H1 (cell line): ENCODE results near the gene SH3BP2. TPM values are rescaled to one million over a fixed set of nuclear protein-coding genes. Genes with fewer than 3 reads are reported as not detected.

Experiments
- CTCF ChIA-PET: fragments of 300-600 bp; sonication (Branson Sonifier 250); formaldehyde crosslinking; loops from one replicate; lab custom pipeline; 2021; ENCODE audit not compliant: partially characterized antibody; lab: Charles Lee
- POLR2A ChIA-PET: fragments of 300-600 bp; sonication (Branson Sonifier 250); formaldehyde crosslinking; loops from one replicate; lab custom pipeline; 2021; ENCODE audit warnings: inconsistent platforms; ENCODE audit not compliant: partially characterized antibody; lab: Charles Lee
- DNase-seq, 2 experiments: peaks; one replicate each; pipeline versions ENCODE4 v3.0.0 to v3.0.0-alpha.2; 2010 to 2022; ENCODE audit warnings: low spot score in 2 of 2, low read depth in 1 of 2, mixed read lengths in 1 of 2
- FAIRE-seq: peaks from 2 replicates; lab custom pipeline; 2011; peaks lifted over from hg19 to GRCh38; lab: Jason Lieb, UNC
- H2AFZ ChIP-seq: 2 replicates; pipeline ENCODE4 v1.8.1; 2012; ENCODE audit warnings: low read length, inconsistent platforms
- H2AK5ac ChIP-seq: 2 replicates; pipeline ENCODE4 v1.6.1; 2013; ENCODE audit warnings: low read depth, low read length
- H2BK120ac ChIP-seq: replicated peaks from 2 replicates; pipeline ENCODE3; 2013; ENCODE audit warnings: low read depth, low read length, inconsistent platforms
- H2BK12ac ChIP-seq: 2 replicates; pipeline ENCODE4 v1.6.1; 2013; ENCODE audit warnings: low read depth, low read length
- H2BK15ac ChIP-seq: 2 replicates; pipeline ENCODE4 v1.6.1; 2013; ENCODE audit warnings: low read length
- H2BK20ac ChIP-seq: 2 replicates; pipeline ENCODE4 v1.6.1; 2013; ENCODE audit warnings: low read length
- H2BK5ac ChIP-seq: 2 replicates; pipeline ENCODE4 v1.6.1; 2013; ENCODE audit warnings: low read depth, low read length
- H3K14ac ChIP-seq: 2 replicates; pipeline ENCODE4 v1.6.1; 2013; ENCODE audit warnings: inconsistent platforms; ENCODE audit not compliant: insufficient read length
- H3K18ac ChIP-seq: 2 replicates; pipeline ENCODE4 v1.6.1; 2013; ENCODE audit warnings: low read length; ENCODE audit errors: extremely low read depth
- H3K23ac ChIP-seq: 2 replicates; pipeline ENCODE4 v1.6.1; 2013; ENCODE audit warnings: inconsistent platforms; ENCODE audit not compliant: insufficient read length
- H3K23me2 ChIP-seq: 2 replicates; pipeline ENCODE4 v1.6.1; 2013; ENCODE audit warnings: low read depth, low read length
- H3K27ac ChIP-seq: 2 replicates; pipeline ENCODE4 v1.6.1; 2011; ENCODE audit warnings: low read depth, low read length, inconsistent platforms
- H3K27me3 ChIP-seq, 4 experiments: replicated peaks in 1 of 4; 1 replicate in 1 of 4; 2 replicates in 3 of 4; pipeline versions ENCODE4 v1.6.1 to v1.8.1; 2011 to 2013; ENCODE audit warnings: low read length in 3 of 4, mild to moderate bottlenecking in 3 of 4, inconsistent platforms in 2 of 4, mixed read lengths in 2 of 4, moderate library complexity in 1 of 4; ENCODE audit not compliant: control insufficient read depth in 3 of 4, insufficient read depth in 3 of 4; ENCODE audit errors: extremely low read depth in 1 of 4
- H3K36me3 ChIP-seq, 4 experiments: 2 replicates each; pipeline versions ENCODE4 v1.6.1 to v1.8.1; 2011 to 2013; ENCODE audit warnings: mild to moderate bottlenecking in 4 of 4, low read length in 3 of 4, moderate library complexity in 2 of 4, control low read depth in 1 of 4, inconsistent platforms in 1 of 4; ENCODE audit not compliant: insufficient read depth in 4 of 4, control insufficient read depth in 2 of 4
- H3K4ac ChIP-seq: replicated peaks from 2 replicates; pipeline ENCODE3; 2013; ENCODE audit warnings: low read length, low read depth, mixed read lengths, inconsistent platforms; ENCODE audit not compliant: insufficient read length
- H3K4me1 ChIP-seq, 4 experiments: replicated peaks in 1 of 4; 1 replicate in 1 of 4; 2 replicates in 3 of 4; pipeline versions ENCODE4 v1.6.1 to v1.8.1; 2011 to 2013; ENCODE audit warnings: low read length in 3 of 4, inconsistent platforms in 2 of 4, mixed read lengths in 1 of 4; ENCODE audit not compliant: insufficient read depth in 4 of 4, control insufficient read depth in 3 of 4
- H3K4me2 ChIP-seq, 2 experiments: 2 replicates each; pipeline versions ENCODE4 v1.6.1 to v1.8.1; 2011 to 2013; ENCODE audit warnings: low read depth in 2 of 2, low read length in 2 of 2, control low read depth in 1 of 2, inconsistent platforms in 1 of 2, mild to moderate bottlenecking in 1 of 2; ENCODE audit not compliant: insufficient read depth in 1 of 2
- H3K4me3 ChIP-seq, 4 experiments: fragments of 200-600, 300-600 bp in 1 of 4; sonication (generic), shearing (Covaris generic), sonication (Bioruptor Twin) in 1 of 4; 2 replicates each; pipeline versions ENCODE4 v1.5.1 to v1.8.1; 2011 to 2016; ENCODE audit warnings: low read length in 4 of 4, low read depth in 3 of 4, control low read depth in 2 of 4, inconsistent platforms in 2 of 4, mild to moderate bottlenecking in 2 of 4, mixed read lengths in 1 of 4, moderate library complexity in 1 of 4; ENCODE audit not compliant: insufficient read depth in 2 of 4; ENCODE audit errors: extremely low read depth in 1 of 4
- H3K56ac ChIP-seq: replicated peaks from 2 replicates; pipeline ENCODE3; 2013; ENCODE audit warnings: low read depth, mild to moderate bottlenecking, mixed read lengths, low read length, inconsistent platforms; ENCODE audit not compliant: insufficient read length
- H3K79me1 ChIP-seq: 2 replicates; pipeline ENCODE4 v1.6.1; 2013; ENCODE audit warnings: low read depth, low read length, control low read depth
- H3K79me2 ChIP-seq, 2 experiments: 2 replicates each; pipeline versions ENCODE4 v1.6.1 to v1.8.1; 2012 to 2013; ENCODE audit warnings: low read length in 2 of 2, mild to moderate bottlenecking in 2 of 2, inconsistent platforms in 1 of 2; ENCODE audit not compliant: insufficient read depth in 2 of 2, control insufficient read depth in 1 of 2
- H3K9ac ChIP-seq, 4 experiments: replicated peaks in 1 of 4; 1 replicate in 1 of 4; 2 replicates in 3 of 4; pipeline versions ENCODE4 v1.6.1 to v1.8.1; 2011 to 2013; ENCODE audit warnings: low read depth in 3 of 4, low read length in 3 of 4, control low read depth in 2 of 4, mild to moderate bottlenecking in 2 of 4, moderate library complexity in 2 of 4, inconsistent platforms in 1 of 4; ENCODE audit errors: extremely low read depth in 1 of 4
- H3K9me3 ChIP-seq, 2 experiments: 2 replicates each; pipeline versions ENCODE4 v1.6.1 to v1.8.1; 2012 to 2013; ENCODE audit warnings: mild to moderate bottlenecking in 2 of 2, moderate library complexity in 2 of 2, control low read depth in 1 of 2, inconsistent platforms in 1 of 2, low read depth in 1 of 2, low read length in 1 of 2, mixed read lengths in 1 of 2; ENCODE audit not compliant: insufficient read depth in 2 of 2
- H4K20me1 ChIP-seq, 2 experiments: replicated peaks in 1 of 2; 2 replicates each; pipeline versions ENCODE3 to v1.8.1; 2011 to 2013; ENCODE audit warnings: inconsistent platforms in 2 of 2, low read length in 2 of 2, mild to moderate bottlenecking in 1 of 2; ENCODE audit not compliant: insufficient read depth in 2 of 2, control insufficient read depth in 1 of 2
- H4K5ac ChIP-seq: 2 replicates; pipeline ENCODE4 v1.6.1; 2013; ENCODE audit warnings: low read length, low read depth, mixed read lengths, inconsistent platforms; ENCODE audit not compliant: insufficient read length
- H4K8ac ChIP-seq: 2 replicates; pipeline ENCODE4 v1.8.0; 2013; ENCODE audit warnings: mild to moderate bottlenecking, moderate library complexity, low read length, inconsistent platforms; ENCODE audit not compliant: insufficient read depth; ENCODE audit errors: extremely low read depth
- H4K91ac ChIP-seq: replicated peaks from 2 replicates; pipeline ENCODE3; 2013; ENCODE audit warnings: low read length, mixed read lengths, inconsistent platforms; ENCODE audit not compliant: insufficient read length
- BCL11A ChIP-seq, 2 experiments: IDR thresholded peaks; one replicate each; pipeline ENCODE4 v1.6.1; 2011; ENCODE audit warnings: low read depth in 2 of 2, low read length in 2 of 2, mild to moderate bottlenecking in 2 of 2
- EZH2 ChIP-seq: fragments of 200-600 bp; sonication (generic); IDR thresholded peaks from 2 replicates; pipeline ENCODE4 v1.7.1; 2012; ENCODE audit warnings: low read depth, mild to moderate bottlenecking, moderate library complexity, low read length, inconsistent platforms; ENCODE audit not compliant: severe bottlenecking
- GTF2F1 ChIP-seq: IDR thresholded peaks from 2 replicates; pipeline ENCODE4 v1.6.1; 2012; ENCODE audit warnings: low read depth, low read length, improper control_type of control experiment, borderline replicate concordance
- KDM1A ChIP-seq: fragments of 200-600, 300-600 bp; sonication (generic); IDR thresholded peaks from 2 replicates; pipeline ENCODE4 v1.7.1; 2016; ENCODE audit warnings: mild to moderate bottlenecking, low read length, borderline replicate concordance
- NANOG ChIP-seq: IDR thresholded peaks from 2 replicates; pipeline ENCODE4 v1.6.1; 2011; ENCODE audit warnings: low read length, low read depth, mild to moderate bottlenecking, inconsistent platforms; ENCODE audit not compliant: insufficient read depth, poor library complexity, severe bottlenecking
- POU5F1 ChIP-seq: IDR thresholded peaks from 2 replicates; pipeline ENCODE4 v1.6.1; 2011; ENCODE audit warnings: low read depth, mild to moderate bottlenecking, low read length, moderate library complexity
- RBBP5 ChIP-seq: IDR thresholded peaks from 2 replicates; pipeline ENCODE4 v1.7.1; 2012; ENCODE audit warnings: low read depth, mild to moderate bottlenecking, inconsistent platforms, low read length, moderate library complexity, borderline replicate concordance
- SAP30 ChIP-seq: fragments of 300-600 bp; sonication (generic); IDR thresholded peaks from 2 replicates; pipeline ENCODE4 v1.7.1; 2012; ENCODE audit warnings: low read length, moderate library complexity, mild to moderate bottlenecking, inconsistent platforms; ENCODE audit not compliant: insufficient read depth, insufficient replicate concordance
- SIN3A ChIP-seq, 2 experiments: IDR thresholded peaks in 1 of 2; conservative IDR thresholded peaks in 1 of 2; 2 replicates each; pipeline ENCODE4 v1.6.1; 2011 to 2012; ENCODE audit warnings: low read length in 2 of 2, improper control_type of control experiment in 1 of 2, low read depth in 1 of 2, mild to moderate bottlenecking in 1 of 2
- SP1 ChIP-seq: IDR thresholded peaks from 2 replicates; pipeline ENCODE4 v1.6.1; 2011; ENCODE audit warnings: low read depth, low read length
- USF2 ChIP-seq: IDR thresholded peaks from 2 replicates; pipeline ENCODE4 v1.6.1; 2011; ENCODE audit warnings: low read length, improper control_type of control experiment
- WGBS, 2 experiments: shearing (Covaris generic) in 1 of 2; methylation state at CpG; one replicate each; pipeline versions ENCODE4 v1.1.6 to v1.1.7; 2013 to 2015; ENCODE audit warnings: low lambda C conversion rate in 2 of 2, mixed read lengths in 2 of 2, inconsistent platforms in 1 of 2, low coverage in 1 of 2, missing lambda C conversion rate in 1 of 2; ENCODE audit not compliant: insufficient replicate concordance in 2 of 2, insufficient coverage in 1 of 2, insufficient read length in 1 of 2; ENCODE audit errors: extremely low coverage in 1 of 2, missing lambda C conversion rate in 1 of 2; 5-methylcytosine and 5-hydroxymethylcytosine counted together
- polyA plus RNA-seq, 7 experiments: library from polyadenylated mRNA; depleted of rRNA in 3 of 7; stranded (reverse) in 5 of 7; unstranded in 2 of 7; fragments of >200 nt in 5 of 7; fragments of 200-250 nt in 2 of 7; gene quantifications; 1 replicate in 5 of 7; 2 replicates in 1 of 7; 4 replicates in 1 of 7; pipeline versions ENCODE4 v1.2.1 to v1.2.3, GENCODE V29; 2011 to 2013; ENCODE audit warnings: missing spikeins in 2 of 7, mixed read lengths in 2 of 7
- total RNA-seq: library from RNA; stranded (reverse); fragmentation: NEBNext Ultra II Directional; extraction: Animal tissue kit (Norgen Biotek cat#: 25700); gene quantifications from 2 replicates; pipeline ENCODE4 v1.2.1, GENCODE V29; 2021

The SH3BP2 gene
- total and polyA plus RNA-seq, 2 of the 8 experiments (the other 6 are each of a cell fraction or from before 2014, with no cell fraction given), result 27.4 to 31.4 TPM

DNA sequence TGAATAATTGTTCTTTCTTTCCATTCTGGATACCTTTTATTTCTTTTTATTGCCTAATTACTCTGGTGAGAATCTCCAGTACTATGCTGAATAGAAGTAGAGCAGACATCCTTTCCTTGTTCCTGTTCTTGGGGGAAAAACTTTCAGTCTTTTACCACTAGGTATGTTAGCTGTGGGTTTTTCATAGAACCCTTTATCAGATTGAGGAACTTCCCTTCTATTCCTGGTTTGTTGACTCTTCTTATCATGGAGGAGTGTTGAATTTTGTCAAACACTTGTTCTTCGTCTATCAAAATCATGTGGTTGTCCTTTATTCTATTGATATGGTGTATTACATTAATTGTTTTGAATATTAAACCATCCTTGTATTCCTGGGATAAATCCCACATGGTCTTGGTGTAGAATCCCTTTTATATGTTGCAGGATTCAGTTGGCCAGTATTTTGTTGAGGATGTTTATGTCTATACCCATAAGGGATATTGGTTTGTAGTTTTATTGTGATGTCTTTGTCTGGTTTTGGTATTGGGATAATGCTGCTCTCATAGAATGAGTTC lies 23.6 kb downstream of the SH3BP2 start:
- Histone ChIP-seq H3K4me3 (no peak overlapping the region), H2BK20ac (no peak overlapping the region), H3K56ac (no peak overlapping the region), H2BK15ac (no peak overlapping the region), H3K27ac (no peak overlapping the region), H3K36me3 (peaks cover 0 to 6% (median 1%) of the 10 kb centered on the region in 4 experiments; a peak in 1 of 8 replicates), H3K27me3 (peaks cover 0 to 7% (median 0%) of the 10 kb centered on the region in 4 experiments; a peak in 2 of 7 replicates), H4K91ac (no peak overlapping the region), H3K9me3 (no peaks in the 10 kb centered on the region), H3K79me1 (peaks cover 14% of the 10 kb centered on the region), H2BK12ac (no peak overlapping the region), H2AK5ac (no peak overlapping the region), H2AFZ (no peak overlapping the region), H4K20me1 (peaks cover 0 to 9% of the 10 kb centered on the region in 2 experiments), H3K4ac (no peak overlapping the region), H2BK5ac (no peak overlapping the region), H3K4me1 (peaks cover 0 to 22% (median 15%) of the 10 kb centered on the region in 4 experiments; a peak in 6 of 7 replicates), H3K23me2 (peaks cover 3% of the 10 kb centered on the region; the same call in 1 of the 2 replicates), H3K18ac (no peak overlapping the region), H3K4me2 (no peak overlapping the region), H4K8ac (no peak overlapping the region), H3K14ac (no peak overlapping the region), H3K79me2 (peaks cover 0 to 9% of the 10 kb centered on the region in 2 experiments; a peak in 1 of 4 replicates), H3K9ac (no peak overlapping the region), H2BK120ac (no peak overlapping the region), H3K23ac (no peak overlapping the region), H4K5ac (no peak overlapping the region)
- ChIA-PET POLR2A (no interaction called here), CTCF (interaction anchor here (1.5 kb wide), 1 partner anchor 20 kb away, joined by 4 read pairs; no protein-coding TSS in a partner anchor)
- FAIRE-seq, result no peak
- no peak for DNase-seq
- 93% methylated on average over 1 of the region's 1 CpG; no CpG with 5 or more reads in 1 of the 2 experiments for WGBS, 2 experiments
- TF ChIP-seq SP1 (no peak), SIN3A (conservative IDR thresholded peaks at IDR 0.05 in 1 of 2, IDR thresholded peaks at IDR 0.05 in 1 of 2; ENCODE audit: low read depth in 1 of 2, low read length in 2 of 2) (no peak), RBBP5 (no peak), USF2 (no peak), GTF2F1 (no peak), POU5F1 (no peak), KDM1A (no peak), EZH2 (no peak), BCL11A (IDR thresholded peaks at IDR 0.05; ENCODE audit: low read depth in 2 of 2, low read length in 2 of 2) (no peak), NANOG (no peak), SAP30 (no peak)
